ENCODE measurements around the gene CDKN2B.

- TF ChIP-seq CTCF (IDR thresholded peaks at IDR 0.05; ENCODE audit: poor library complexity): no peak
- TF ChIP-seq EZH2 (IDR thresholded peaks at IDR 0.05; ENCODE audit: borderline replicate concordance): no peak
Measured at GRCh38 chr9:22055090-22055489, 46.0 kb upstream of the CDKN2B start.

All from hepatocyte (in vitro differentiated cells).